ENCODE data around the gene DHRS7C. TPM values are rescaled to one million over a fixed set of nuclear protein-coding genes. Genes with fewer than 3 reads are reported as not detected.
"Not testable (repeated sequence)": the region's sequence is repeated elsewhere in the genome, so short reads cannot be mapped to it uniquely, and the experiment has no call there.

Gene DHRS7C
- total RNA-seq, 2 donors from 2014 or later: not detected

DNA sequence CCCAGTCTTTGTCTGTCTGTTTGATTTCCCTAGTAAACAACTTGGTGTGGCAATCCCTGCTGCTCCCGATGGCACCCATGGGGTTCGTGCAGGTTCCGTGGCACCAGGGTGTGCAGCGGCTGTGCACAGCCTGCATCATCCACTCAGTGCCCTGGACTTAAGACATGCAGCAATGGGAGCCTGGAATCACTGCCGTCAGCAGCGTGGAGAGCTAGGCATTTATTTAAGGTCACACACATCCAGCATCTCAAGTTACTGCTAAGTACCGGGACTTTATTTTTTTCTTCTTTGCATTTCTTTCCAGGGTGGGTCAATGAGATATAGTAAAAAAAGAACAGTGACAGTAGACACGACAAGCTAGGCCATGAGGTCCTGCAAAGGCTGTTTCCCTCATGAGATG is 2.8 kb downstream of the DHRS7C start:
- TF ChIP-seq CTCF (IDR thresholded peaks at IDR 0.05): no peak
- no peak for DNase-seq (ENCODE audit: low spot score)
- no peaks in the 10 kb centered on the region for H3K9me3 ChIP-seq
- H3K27me3 ChIP-seq (replicated peaks; ENCODE audit: insufficient read depth): no peaks in the 10 kb centered on the region
- H3K4me3 ChIP-seq: no peak overlapping the region
- peaks cover 0 to 7% of the 10 kb centered on the region in 2 donors for H3K4me1 ChIP-seq (ENCODE audit: control insufficient read depth in 1 of 2, low read depth in 2 of 2)
- no peaks in the 10 kb centered on the region for H3K36me3 ChIP-seq
- no peak for ATAC-seq (ENCODE audit: insufficient number of reproducible peaks, low FRiP score, low read depth)
- no peak overlapping the region for H3K27ac ChIP-seq

- no peak for DNase-seq (ENCODE audit: low spot score)
- Histone ChIP-seq H3K9me3 (no peaks in the 10 kb centered on the region), H3K27me3 (replicated peaks; ENCODE audit: insufficient read depth) (no peaks in the 10 kb centered on the region), H3K4me1 (ENCODE audit: control insufficient read depth in 1 of 2, low read depth in 2 of 2) (no peaks in the 10 kb centered on the region), H3K36me3 (no peaks in the 10 kb centered on the region), H3K27ac (no peak overlapping the region), H3K4me3 (no peak overlapping the region)
- TF ChIP-seq CTCF (IDR thresholded peaks at IDR 0.05): no peak
- ATAC-seq (ENCODE audit: insufficient number of reproducible peaks, low FRiP score, low read depth): no peak
Measured at GRCh38 chr17:9784544-9784943, 6.8 kb downstream of the DHRS7C start.

DNA sequence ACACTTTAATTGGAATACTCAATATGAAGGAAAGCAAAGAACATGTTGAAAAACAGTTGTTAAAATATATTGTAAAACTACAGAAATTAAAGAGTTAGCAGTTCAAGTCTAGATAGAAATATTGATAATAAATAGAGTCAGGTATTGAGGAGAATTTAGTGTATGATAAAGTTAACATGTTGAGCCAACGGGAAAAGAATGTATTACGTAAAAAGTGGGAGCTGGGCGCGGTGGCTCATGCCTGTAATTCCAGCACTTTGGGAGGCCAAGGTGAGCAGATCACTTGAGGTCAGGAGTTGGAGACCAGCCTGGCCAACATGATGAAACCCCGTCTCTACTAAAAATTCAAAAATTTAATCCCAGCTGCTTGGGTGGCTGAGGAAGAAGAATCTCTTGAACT is 7.9 kb downstream of the DHRS7C start:
- not testable (repeated sequence) for H3K27me3 ChIP-seq (replicated peaks; ENCODE audit: insufficient read depth); H3K4me1 ChIP-seq (ENCODE audit: control insufficient read depth in 1 of 2, low read depth in 2 of 2); H3K36me3 ChIP-seq; DNase-seq (ENCODE audit: low spot score); ATAC-seq (ENCODE audit: insufficient number of reproducible peaks, low FRiP score, low read depth); H3K9me3 ChIP-seq; H3K4me3 ChIP-seq; H3K27ac ChIP-seq

DNA sequence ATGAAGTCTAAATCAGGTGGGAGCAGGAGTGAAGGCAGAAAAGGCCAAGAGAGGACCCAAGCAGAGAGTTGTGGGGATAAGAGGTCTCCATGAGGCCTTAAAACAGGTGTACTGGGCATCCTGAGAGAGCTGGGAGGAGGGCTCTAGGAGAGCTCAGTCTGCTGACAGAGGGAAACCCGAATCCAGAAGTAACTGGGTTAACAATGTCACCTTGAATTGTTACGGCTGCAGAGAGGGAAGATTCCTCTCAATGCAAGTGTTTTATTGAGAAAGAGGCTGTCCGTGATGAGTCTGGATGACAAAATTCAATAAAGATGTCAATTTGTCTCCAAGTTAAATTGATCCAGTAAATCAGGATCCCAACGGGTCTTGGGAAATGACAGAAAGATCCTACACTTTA is 8.3 kb downstream of the DHRS7C start:
- no peak for TF ChIP-seq CTCF (IDR thresholded peaks at IDR 0.05)
- no peak for ATAC-seq (ENCODE audit: insufficient number of reproducible peaks, low FRiP score, low read depth)

GRCh38 chr17:9780552-9780951 is 10.8 kb downstream of the DHRS7C start:
- Histone ChIP-seq H3K9me3 (no peaks in the 10 kb centered on the region), H3K4me3 (no peak overlapping the region), H3K4me1 (ENCODE audit: control insufficient read depth in 1 of 2, low read depth in 2 of 2) (no peaks in the 10 kb centered on the region), H3K27ac (no peak overlapping the region), H3K27me3 (replicated peaks; ENCODE audit: insufficient read depth) (no peaks in the 10 kb centered on the region), H3K36me3 (no peaks in the 10 kb centered on the region)
- TF ChIP-seq CTCF (IDR thresholded peaks at IDR 0.05): no peak
- DNase-seq (ENCODE audit: low spot score) (no peak), ATAC-seq (ENCODE audit: insufficient number of reproducible peaks, low FRiP score, low read depth) (no peak)

More for the DNA sequence above, 8.3 kb downstream of the DHRS7C start:
- no peaks in the 10 kb centered on the region for H3K27me3 ChIP-seq (replicated peaks; ENCODE audit: insufficient read depth)
- no peaks in the 10 kb centered on the region for H3K4me1 ChIP-seq (ENCODE audit: control insufficient read depth in 1 of 2, low read depth in 2 of 2)
- H3K9me3 ChIP-seq: no peaks in the 10 kb centered on the region
- no peak for DNase-seq (ENCODE audit: low spot score)
- no peak overlapping the region for H3K27ac ChIP-seq
- no peak overlapping the region for H3K4me3 ChIP-seq
- H3K36me3 ChIP-seq: no peaks in the 10 kb centered on the region

GRCh38 chr17:9776911-9777310 is 14.5 kb downstream of the DHRS7C start:
- H3K9me3 ChIP-seq: no peaks in the 10 kb centered on the region
- no peak for TF ChIP-seq CTCF (IDR thresholded peaks at IDR 0.05)
- H3K27me3 ChIP-seq (replicated peaks; ENCODE audit: insufficient read depth): no peaks in the 10 kb centered on the region
- ATAC-seq (ENCODE audit: insufficient number of reproducible peaks, low FRiP score, low read depth) (no peak), DNase-seq (ENCODE audit: low spot score) (no peak)
- no peak overlapping the region for H3K4me3 ChIP-seq
- no peaks in the 10 kb centered on the region for H3K4me1 ChIP-seq (ENCODE audit: control insufficient read depth in 1 of 2, low read depth in 2 of 2)
- no peak overlapping the region for H3K27ac ChIP-seq
- H3K36me3 ChIP-seq: no peaks in the 10 kb centered on the region
